ENCODE measurements around the gene ST6GALNAC2. TPM values are rescaled to one million over a fixed set of nuclear protein-coding genes. Genes with fewer than 3 reads are reported as not detected.
"Not testable (repeated sequence)": the region's sequence is repeated elsewhere in the genome, so short reads cannot be mapped to it uniquely, and the experiment has no call there.

ST6GALNAC2 gene
- total RNA-seq, 2 experiments from 2014 or later = 3.4 to 3.9 TPM

GRCh38 chr17:76527430-76528111, 58.1 kb downstream of the ST6GALNAC2 start:
- DNase-seq (peak; percentile 61), ATAC-seq (ENCODE audit: low read depth) (peak; percentile 76)
- H3K4me1 Mint-ChIP-seq = peaks cover 17% of the 10 kb centered on the region
- H3K9me3 Mint-ChIP-seq = no peaks in the 10 kb centered on the region
- no peaks in the 10 kb centered on the region for H3K27me3 Mint-ChIP-seq
- no peaks in the 10 kb centered on the region for H3K36me3 Mint-ChIP-seq
- H3K4me3 Mint-ChIP-seq = peak overlapping the region; percentile 70
- POLR2A ChIA-PET = interaction anchor here (0.5 to 1.8 kb wide), 8 partner anchors 9 to 144 kb away, joined by 3 to 12 read pairs (median 5); partner anchors contain the start of gene PRCD
- H3K27ac Mint-ChIP-seq = peak overlapping the region; percentile 86

DNA sequence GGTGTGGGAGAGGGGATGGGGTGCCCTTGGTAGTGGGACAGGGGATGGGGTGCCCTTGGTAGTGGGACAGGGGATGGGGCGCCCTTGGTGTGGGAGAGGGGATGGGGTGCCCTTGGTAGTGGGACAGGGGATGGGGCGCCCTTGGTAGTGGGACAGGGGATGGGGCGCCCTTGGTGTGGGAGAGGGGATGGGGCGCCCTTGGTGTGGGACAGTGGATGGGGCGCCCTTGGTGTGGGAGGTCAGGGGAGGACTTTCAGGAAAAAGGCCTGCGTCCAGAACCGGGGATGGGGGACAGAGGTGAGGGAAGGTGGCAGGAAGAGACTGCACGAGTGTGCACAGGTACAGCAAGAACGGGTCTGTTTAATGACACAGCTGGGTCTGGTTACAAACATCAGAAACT, 58.6 kb downstream of the ST6GALNAC2 start:
- Mint-ChIP-seq H3K4me1 (peaks cover 17% of the 10 kb centered on the region), H3K4me3 (peak overlapping the region; percentile 66), H3K27ac (peak overlapping the region; percentile 86)
- not testable (repeated sequence) for DNase-seq; H3K9me3 Mint-ChIP-seq; H3K36me3 Mint-ChIP-seq; H3K27me3 Mint-ChIP-seq; ATAC-seq (ENCODE audit: low read depth)
- POLR2A ChIA-PET = interaction anchor here (1.1 to 1.8 kb wide), 4 partner anchors 10 to 144 kb away, joined by 5 to 12 read pairs (median 6); no protein-coding TSS in a partner anchor

DNA sequence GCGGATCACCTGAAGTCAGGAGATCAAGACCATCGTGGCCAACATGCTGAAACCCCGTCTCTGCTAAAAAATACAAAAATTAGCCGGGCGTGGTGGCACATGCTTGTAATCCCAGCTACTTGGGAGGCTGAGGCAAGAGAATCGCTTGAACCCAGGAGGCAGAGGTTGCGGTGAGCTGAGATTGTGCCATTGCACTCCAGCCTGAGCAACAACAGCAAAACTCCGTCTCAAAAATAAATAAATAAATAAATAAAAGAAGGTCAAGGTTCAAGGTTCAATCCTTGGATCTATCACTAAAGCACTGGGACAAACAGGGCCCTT, 60.2 kb downstream of the ST6GALNAC2 start:
- not testable (repeated sequence) for DNase-seq; H3K27me3 Mint-ChIP-seq; H3K27ac Mint-ChIP-seq; H3K4me3 Mint-ChIP-seq; H3K9me3 Mint-ChIP-seq; H3K36me3 Mint-ChIP-seq; ATAC-seq (ENCODE audit: low read depth)
- POLR2A ChIA-PET = interaction anchor here (2.8 kb wide), 1 partner anchor 33 kb away, joined by 9 read pairs; no protein-coding TSS in a partner anchor
- peaks cover 17% of the 10 kb centered on the region for H3K4me1 Mint-ChIP-seq

GRCh38 chr17:76524598-76525512, 60.8 kb downstream of the ST6GALNAC2 start:
- H3K4me3 Mint-ChIP-seq = no peak overlapping the region
- H3K27me3 Mint-ChIP-seq = peaks cover 1% of the 10 kb centered on the region
- ATAC-seq (ENCODE audit: low read depth) = no peak
- H3K27ac Mint-ChIP-seq = no peak overlapping the region
- POLR2A ChIA-PET = interaction anchor here (2.8 kb wide), 1 partner anchor 33 kb away, joined by 9 read pairs; no protein-coding TSS in a partner anchor
- no peaks in the 10 kb centered on the region for H3K36me3 Mint-ChIP-seq
- DNase-seq = no peak
- peaks cover 17% of the 10 kb centered on the region for H3K4me1 Mint-ChIP-seq
- H3K9me3 Mint-ChIP-seq = no peaks in the 10 kb centered on the region

- ATAC-seq (ENCODE audit: low read depth) (peak; percentile 77), DNase-seq (peak; percentile 93)
- Mint-ChIP-seq H3K4me3 (peak overlapping the region; percentile 61), H3K9me3 (no peaks in the 10 kb centered on the region), H3K4me1 (peaks cover 14% of the 10 kb centered on the region), H3K27me3 (peaks cover 3% of the 10 kb centered on the region), H3K36me3 (no peaks in the 10 kb centered on the region), H3K27ac (peak overlapping the region; percentile 73)
- POLR2A ChIA-PET = interaction anchor here (0.8 to 2.8 kb wide), 6 partner anchors 22 to 35 kb away, joined by 3 to 9 read pairs (median 3); no protein-coding TSS in a partner anchor
These were observed 62.3 kb downstream of the ST6GALNAC2 start for GRCh38 chr17:76523084-76524037.

- H3K4me3 Mint-ChIP-seq; H3K36me3 Mint-ChIP-seq; H3K27ac Mint-ChIP-seq; DNase-seq; H3K27me3 Mint-ChIP-seq; ATAC-seq (ENCODE audit: low read depth); POLR2A ChIA-PET; H3K9me3 Mint-ChIP-seq: not testable (repeated sequence)
- peaks cover 13% of the 10 kb centered on the region for H3K4me1 Mint-ChIP-seq
These were observed 64.0 kb downstream of the ST6GALNAC2 start for GRCh38 chr17:76521683-76522082.

DNA sequence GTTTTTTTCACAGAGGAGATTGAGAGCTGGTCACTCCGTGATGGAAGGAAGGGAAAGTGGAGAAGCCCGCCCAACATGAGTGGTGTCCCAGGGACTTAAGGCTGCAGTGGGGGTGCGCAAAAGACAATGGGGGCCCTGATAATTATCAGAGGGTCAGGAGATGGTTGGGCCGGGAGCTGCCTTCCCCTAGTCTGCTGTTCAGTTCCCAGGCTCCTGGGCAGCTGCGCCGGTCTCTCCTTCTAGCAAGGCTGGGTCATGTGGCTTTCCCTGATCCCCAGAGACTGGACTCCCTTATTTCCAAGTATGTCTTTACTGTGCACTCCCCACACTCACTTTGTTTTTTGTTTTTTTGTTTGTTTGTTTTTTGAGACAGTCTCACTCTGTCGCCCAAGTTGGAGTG, 64.4 kb downstream of the ST6GALNAC2 start:
- DNase-seq (no peak), ATAC-seq (ENCODE audit: low read depth) (no peak)
- Mint-ChIP-seq H3K4me1 (peaks cover 16% of the 10 kb centered on the region), H3K4me3 (no peak overlapping the region), H3K27me3 (peaks cover 3% of the 10 kb centered on the region), H3K27ac (no peak overlapping the region), H3K9me3 (no peaks in the 10 kb centered on the region), H3K36me3 (no peaks in the 10 kb centered on the region)
- POLR2A ChIA-PET = no interaction called here

DNA sequence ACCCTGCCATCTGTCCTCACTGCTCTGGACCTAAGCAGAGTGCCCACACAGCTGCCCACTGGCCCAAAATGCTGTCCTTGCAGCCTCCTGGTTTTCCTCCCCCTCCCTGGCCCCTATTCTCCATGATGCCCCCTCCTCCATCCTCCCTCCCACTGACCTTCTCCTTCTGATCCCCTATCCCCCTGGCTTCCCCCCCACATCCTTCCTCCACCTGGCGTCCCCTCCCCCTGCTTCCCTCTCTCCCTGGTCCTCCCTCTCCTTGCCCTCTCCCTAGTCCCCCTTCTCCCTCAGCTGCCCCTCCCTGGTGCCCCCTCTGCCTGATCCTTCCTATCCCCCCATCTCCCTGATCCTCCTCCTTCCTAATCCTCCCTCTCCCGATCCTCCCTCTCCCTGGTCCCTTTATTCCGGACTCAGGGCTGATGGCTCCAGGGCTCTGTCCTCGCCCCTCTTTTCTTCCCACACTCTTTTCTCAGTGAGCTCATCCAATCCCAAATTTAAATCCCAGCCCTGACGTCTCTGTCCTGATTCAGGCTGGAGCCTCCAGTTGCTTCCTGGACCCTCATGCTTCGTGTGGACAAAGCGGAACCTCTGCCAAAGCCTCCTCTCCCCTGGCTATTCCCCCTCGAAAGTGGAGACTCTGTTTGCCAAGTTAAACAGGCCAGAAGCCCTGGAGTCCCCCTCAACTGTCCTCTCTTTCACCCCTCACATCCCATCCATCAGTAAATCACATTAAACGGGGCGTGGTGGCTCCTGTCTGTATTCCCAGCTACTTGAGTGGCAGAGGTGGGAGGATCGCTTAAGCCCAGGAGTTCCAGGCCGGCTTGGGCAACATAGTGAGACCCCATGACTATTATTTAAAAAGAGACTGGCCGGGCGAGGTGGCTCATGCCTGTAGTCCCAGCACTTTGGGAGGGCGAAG, 66.4 kb downstream of the ST6GALNAC2 start:
- peaks cover 29% of the 10 kb centered on the region for H3K4me1 Mint-ChIP-seq
- DNase-seq (no peak), ATAC-seq (ENCODE audit: low read depth) (no peak)
- H3K4me3 Mint-ChIP-seq = no peak overlapping the region
- H3K27ac Mint-ChIP-seq = peak overlapping the region; percentile 39
- H3K36me3 Mint-ChIP-seq = no peaks in the 10 kb centered on the region
- no peaks in the 10 kb centered on the region for H3K9me3 Mint-ChIP-seq
- peaks cover 3% of the 10 kb centered on the region for H3K27me3 Mint-ChIP-seq
- POLR2A ChIA-PET = no interaction called here

- Mint-ChIP-seq H3K27me3 (peaks cover 3% of the 10 kb centered on the region), H3K27ac (no peak overlapping the region), H3K36me3 (no peaks in the 10 kb centered on the region), H3K4me1 (peaks cover 32% of the 10 kb centered on the region), H3K9me3 (no peaks in the 10 kb centered on the region), H3K4me3 (no peak overlapping the region)
- DNase-seq (no peak), ATAC-seq (ENCODE audit: low read depth) (no peak)
- POLR2A ChIA-PET = interaction anchor here (0.6 kb wide), 1 partner anchor 209 kb away, joined by 3 read pairs; the partner anchor contains the start of genes JMJD6 and METTL23
These were observed 68.0 kb downstream of the ST6GALNAC2 start for GRCh38 chr17:76517638-76518038.

All from activated naive CD8-positive, alpha-beta T cell treated with anti-CD3 and anti-CD28 coated beads, Interleukin-2, amount 10 ng/mL, durations not matched to agents 7 days and 5 days (primary cell).